Stomach smooth muscle (tissue), 2 donors: ENCODE results near the gene FRRS1.
"Not testable (repeated sequence)": the region's sequence is repeated elsewhere in the genome, so short reads cannot be mapped to it uniquely, and the experiment has no call there.

Experiments used
- H3K27ac ChIP-seq: one replicate; pipeline ENCODE4 v1.7.0; 2013; ENCODE audit warnings: mild to moderate bottlenecking, low read length, inconsistent platforms
- H3K27me3 ChIP-seq, 2 donors: one replicate each; pipeline ENCODE4 v1.7.0; 2013; ENCODE audit warnings: low read length in 2 of 2; ENCODE audit not compliant: insufficient read depth in 2 of 2, control insufficient read depth in 1 of 2
- H3K36me3 ChIP-seq, 2 donors: one replicate each; pipeline ENCODE4 v1.7.0; 2013; ENCODE audit warnings: low read length in 2 of 2; ENCODE audit not compliant: control insufficient read depth in 2 of 2, insufficient read depth in 2 of 2
- H3K4me1 ChIP-seq: one replicate; pipeline ENCODE4 v1.7.0; 2013; ENCODE audit warnings: low read length; ENCODE audit not compliant: control insufficient read depth, insufficient read depth
- H3K4me3 ChIP-seq, 2 donors: one replicate each; pipeline ENCODE4 v1.7.0; 2013; ENCODE audit warnings: low read length in 2 of 2
- H3K9ac ChIP-seq, 2 donors: one replicate each; pipeline ENCODE4 v1.7.0; 2013; ENCODE audit warnings: low read length in 2 of 2, mild to moderate bottlenecking in 1 of 2
- H3K9me3 ChIP-seq, 2 donors: one replicate each; pipeline ENCODE4 v1.7.0; 2013; ENCODE audit warnings: low read length in 2 of 2; ENCODE audit not compliant: control insufficient read depth in 2 of 2
- donor health status: healthy.
- donor health status: Pancreatic carcinoma.

The FRRS1 gene

GRCh38 chr1:99764909-99765308 lies 1.5 kb downstream of the FRRS1 start:
- Histone ChIP-seq H3K27ac (no peak overlapping the region), H3K36me3 (no peaks in the 10 kb centered on the region), H3K4me3 (no peak overlapping the region), H3K27me3 (no peaks in the 10 kb centered on the region), H3K4me1 (no peaks in the 10 kb centered on the region), H3K9me3 (no peaks in the 10 kb centered on the region), H3K9ac (no peak overlapping the region)

- no peak overlapping the region for H3K27ac ChIP-seq
- no peaks in the 10 kb centered on the region for H3K27me3 ChIP-seq
- H3K4me1 ChIP-seq = no peaks in the 10 kb centered on the region
- H3K9me3 ChIP-seq = no peaks in the 10 kb centered on the region
- no peak overlapping the region for H3K9ac ChIP-seq
- no peak overlapping the region for H3K4me3 ChIP-seq
- H3K36me3 ChIP-seq = no peaks in the 10 kb centered on the region
These were observed 2.0 kb downstream of the FRRS1 start for GRCh38 chr1:99764439-99764838.

GRCh38 chr1:99763956-99764355 lies 2.5 kb downstream of the FRRS1 start:
- Histone ChIP-seq H3K9ac (no peak overlapping the region), H3K27ac (no peak overlapping the region), H3K4me3 (no peak overlapping the region)

GRCh38 chr1:99761774-99762173 lies 4.7 kb downstream of the FRRS1 start:
- Histone ChIP-seq H3K4me1 (no peaks in the 10 kb centered on the region), H3K27ac (no peak overlapping the region), H3K9me3 (no peaks in the 10 kb centered on the region), H3K9ac (no peak overlapping the region), H3K4me3 (no peak overlapping the region), H3K36me3 (no peaks in the 10 kb centered on the region), H3K27me3 (no peaks in the 10 kb centered on the region)

More at GRCh38 chr1:99763956-99764355, 2.5 kb downstream of the FRRS1 start:
- H3K9me3 ChIP-seq = no peaks in the 10 kb centered on the region
- no peaks in the 10 kb centered on the region for H3K27me3 ChIP-seq
- no peaks in the 10 kb centered on the region for H3K4me1 ChIP-seq
- H3K36me3 ChIP-seq = no peaks in the 10 kb centered on the region

- Histone ChIP-seq H3K27me3 (no peaks in the 10 kb centered on the region), H3K9me3 (no peaks in the 10 kb centered on the region), H3K4me3 (no peak overlapping the region), H3K4me1 (no peaks in the 10 kb centered on the region), H3K36me3 (no peaks in the 10 kb centered on the region), H3K9ac (no peak overlapping the region), H3K27ac (no peak overlapping the region)
These were observed 6.8 kb downstream of the FRRS1 start for GRCh38 chr1:99759518-99760160.

GRCh38 chr1:99758686-99759517 lies 7.5 kb downstream of the FRRS1 start:
- H3K9me3 ChIP-seq, H3K9ac ChIP-seq, H3K36me3 ChIP-seq, H3K4me1 ChIP-seq, H3K27ac ChIP-seq, H3K4me3 ChIP-seq, H3K27me3 ChIP-seq: not testable (repeated sequence)

GRCh38 chr1:99758073-99758511 lies 8.3 kb downstream of the FRRS1 start:
- no peak overlapping the region for H3K27ac ChIP-seq
- H3K27me3 ChIP-seq = no peaks in the 10 kb centered on the region
- H3K9me3 ChIP-seq = no peaks in the 10 kb centered on the region
- H3K36me3 ChIP-seq = no peaks in the 10 kb centered on the region
- H3K4me3 ChIP-seq = no peak overlapping the region
- H3K9ac ChIP-seq = no peak overlapping the region
- no peaks in the 10 kb centered on the region for H3K4me1 ChIP-seq

- Histone ChIP-seq H3K27me3 (no peaks in the 10 kb centered on the region), H3K9me3 (no peaks in the 10 kb centered on the region), H3K27ac (no peak overlapping the region), H3K36me3 (no peaks in the 10 kb centered on the region), H3K4me1 (no peaks in the 10 kb centered on the region), H3K4me3 (no peak overlapping the region), H3K9ac (no peak overlapping the region)
These were observed 9.8 kb downstream of the FRRS1 start for GRCh38 chr1:99756598-99756997.

- Histone ChIP-seq H3K9me3 (no peaks in the 10 kb centered on the region), H3K4me1 (no peaks in the 10 kb centered on the region), H3K36me3 (no peaks in the 10 kb centered on the region), H3K27me3 (no peaks in the 10 kb centered on the region), H3K9ac (no peak overlapping the region), H3K27ac (no peak overlapping the region), H3K4me3 (no peak overlapping the region)
These were observed 10.8 kb downstream of the FRRS1 start for GRCh38 chr1:99755664-99756063.

- no peaks in the 10 kb centered on the region for H3K27me3 ChIP-seq
- no peak overlapping the region for H3K4me3 ChIP-seq
- no peaks in the 10 kb centered on the region for H3K9me3 ChIP-seq
- H3K4me1 ChIP-seq = no peaks in the 10 kb centered on the region
- no peak overlapping the region for H3K27ac ChIP-seq
- H3K36me3 ChIP-seq = no peaks in the 10 kb centered on the region
- H3K9ac ChIP-seq = no peak overlapping the region
These were observed 11.7 kb downstream of the FRRS1 start for GRCh38 chr1:99754697-99755096.

- H3K27ac ChIP-seq = no peak overlapping the region
- H3K9ac ChIP-seq = no peak overlapping the region
- no peaks in the 10 kb centered on the region for H3K9me3 ChIP-seq
- no peak overlapping the region for H3K4me3 ChIP-seq
- no peaks in the 10 kb centered on the region for H3K4me1 ChIP-seq
- no peaks in the 10 kb centered on the region for H3K27me3 ChIP-seq
- no peaks in the 10 kb centered on the region for H3K36me3 ChIP-seq
These were observed 12.3 kb downstream of the FRRS1 start for GRCh38 chr1:99754055-99754626.
